HG03045 (cell line): ENCODE measurements around the gene NCAM2.

Experiments
- ATAC-seq: cut with Tn5 transposase; IDR thresholded peaks from one replicate; pipeline ENCODE4 v1.9.1; 2021; ENCODE audit warnings: mild to moderate bottlenecking, moderate library complexity; ENCODE audit not compliant: unreplicated experiment

NCAM2 gene

DNA sequence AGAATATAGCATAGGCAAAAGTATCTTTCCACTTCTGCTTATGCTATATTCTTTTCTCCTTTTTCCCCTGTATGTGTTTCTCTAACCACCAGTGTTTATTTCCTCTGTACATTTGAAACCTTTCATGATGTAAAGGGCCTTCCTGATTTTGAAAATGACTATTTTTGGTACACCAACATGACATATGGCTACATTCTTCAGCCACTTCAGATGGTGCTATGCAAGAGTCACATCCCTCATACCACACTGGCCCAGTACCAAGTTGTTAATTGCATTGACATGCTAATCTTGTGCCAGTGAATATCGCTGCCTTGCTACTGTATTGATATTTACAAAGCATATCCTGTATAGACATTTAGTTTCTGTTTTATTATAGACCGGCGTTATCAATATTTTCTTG lies 408.7 kb downstream of the NCAM2 start:
- ATAC-seq = no peak

DNA sequence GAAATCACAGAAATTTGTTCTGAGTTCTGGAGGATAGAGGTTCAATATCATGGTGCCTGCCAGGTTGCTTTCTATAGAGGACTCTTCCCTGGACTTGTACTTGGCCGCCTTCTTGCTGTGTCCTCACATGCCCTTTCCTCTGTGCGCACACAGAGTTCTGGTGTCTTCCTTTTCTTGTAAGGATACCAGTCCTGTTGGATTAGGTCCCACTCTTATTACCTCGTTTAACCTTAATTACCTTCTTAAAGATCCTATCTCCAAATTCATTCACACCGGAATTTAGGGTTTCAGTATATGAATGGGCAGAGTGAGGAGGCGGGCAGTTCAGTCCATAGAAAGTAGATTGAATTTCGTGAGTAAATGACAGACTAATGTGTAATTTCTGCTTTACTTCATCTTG lies 413.9 kb downstream of the NCAM2 start:
- no peak for ATAC-seq

DNA sequence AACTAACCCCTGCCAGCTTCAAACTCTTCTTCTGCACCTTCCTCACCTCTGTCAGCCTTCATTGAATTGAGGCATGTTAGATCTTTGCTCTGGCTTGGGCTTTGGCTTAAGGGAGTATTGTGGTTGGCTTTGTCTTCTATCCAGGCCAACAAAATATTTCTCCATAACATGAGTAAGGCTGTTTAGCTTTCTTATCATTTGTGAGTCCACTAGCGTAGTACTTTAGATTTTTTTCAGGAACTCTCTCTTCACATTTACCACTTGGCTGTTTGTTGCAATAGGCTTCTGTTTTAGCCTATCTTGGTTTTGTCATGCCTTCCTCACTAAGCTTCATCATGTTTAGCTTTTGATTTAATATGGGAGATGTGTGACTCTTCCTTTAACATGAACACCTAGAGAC lies 417.5 kb downstream of the NCAM2 start:
- no peak for ATAC-seq

DNA sequence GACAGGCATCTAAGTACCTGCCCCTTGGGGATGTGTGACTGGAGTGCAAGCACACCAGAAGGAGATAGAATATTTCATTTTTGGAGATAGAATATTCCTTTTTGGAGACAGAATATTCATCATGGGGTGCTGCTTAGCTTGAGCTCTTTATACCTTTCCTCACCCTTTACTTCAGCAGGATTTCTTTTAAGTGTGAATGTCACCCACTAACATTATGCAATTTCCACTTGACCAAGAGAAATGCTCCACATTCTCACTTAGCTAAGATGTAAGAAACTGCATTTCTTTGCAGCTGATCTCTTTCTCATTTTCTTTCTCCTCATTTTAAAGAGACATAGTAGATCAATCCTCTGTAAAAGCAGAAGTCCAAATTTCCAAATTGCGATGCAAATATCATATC lies 436.7 kb downstream of the NCAM2 start:
- ATAC-seq = no peak

DNA sequence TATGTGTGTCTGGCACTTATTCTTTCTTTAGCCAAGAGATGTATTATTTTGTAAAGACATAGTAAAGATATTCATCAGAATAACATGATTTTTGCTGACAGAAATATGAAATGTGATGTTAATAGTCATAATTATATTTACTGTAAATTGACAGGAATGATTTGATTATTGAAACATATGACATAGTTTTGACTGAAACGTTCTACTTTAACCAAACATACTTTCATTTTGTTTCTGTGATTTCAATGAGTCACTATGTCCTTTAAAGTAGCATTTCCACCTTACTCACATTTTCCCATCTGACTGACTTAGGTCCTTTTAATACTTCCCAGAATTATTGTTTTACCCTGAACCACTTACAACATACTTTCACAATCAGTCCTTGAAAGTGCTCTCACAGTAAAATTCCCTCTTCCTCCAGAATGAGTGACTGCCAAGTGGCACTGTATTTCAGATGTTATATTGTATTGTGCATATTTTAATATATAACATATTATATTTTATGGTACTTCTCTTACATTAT lies 437.9 kb downstream of the NCAM2 start:
- ATAC-seq = no peak

DNA sequence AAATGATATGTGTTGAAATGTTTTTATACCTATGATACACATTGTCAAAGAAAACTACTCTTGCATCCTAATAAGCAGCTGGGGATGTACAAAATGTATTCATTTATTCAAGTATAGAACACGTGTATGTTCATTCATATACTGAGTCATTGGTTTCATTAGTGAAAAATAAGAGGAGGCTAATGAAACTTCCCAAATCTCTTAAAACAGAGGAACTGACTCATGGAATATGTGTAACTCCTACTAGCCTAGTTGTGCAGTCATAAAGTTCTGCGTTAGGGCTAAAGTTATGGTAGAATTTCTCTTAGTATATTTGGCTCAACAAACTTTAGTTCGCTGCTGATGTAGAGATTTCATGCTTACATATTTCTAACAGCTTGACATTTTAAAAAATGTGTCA lies 441.6 kb downstream of the NCAM2 start:
- no peak for ATAC-seq

DNA sequence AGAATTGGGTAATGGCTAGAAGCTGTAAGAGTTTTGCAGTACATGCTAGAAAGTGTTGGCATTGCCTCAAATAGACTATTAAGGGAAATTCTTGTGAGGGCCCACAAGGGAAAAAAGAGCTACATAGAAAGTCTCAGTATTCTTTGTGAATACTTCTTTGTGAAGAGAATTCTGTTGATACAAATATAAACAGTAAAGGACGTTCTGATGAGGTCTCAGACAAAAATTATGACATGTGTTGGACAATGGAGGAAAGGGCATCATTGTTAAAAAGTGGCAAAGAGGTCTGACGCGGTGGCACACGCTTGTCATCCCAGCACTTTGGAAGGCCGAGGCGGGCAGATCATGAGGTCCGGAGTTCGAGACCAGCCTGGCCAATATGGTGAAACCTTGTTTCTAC lies 458.9 kb downstream of the NCAM2 start:
- ATAC-seq = no peak

DNA sequence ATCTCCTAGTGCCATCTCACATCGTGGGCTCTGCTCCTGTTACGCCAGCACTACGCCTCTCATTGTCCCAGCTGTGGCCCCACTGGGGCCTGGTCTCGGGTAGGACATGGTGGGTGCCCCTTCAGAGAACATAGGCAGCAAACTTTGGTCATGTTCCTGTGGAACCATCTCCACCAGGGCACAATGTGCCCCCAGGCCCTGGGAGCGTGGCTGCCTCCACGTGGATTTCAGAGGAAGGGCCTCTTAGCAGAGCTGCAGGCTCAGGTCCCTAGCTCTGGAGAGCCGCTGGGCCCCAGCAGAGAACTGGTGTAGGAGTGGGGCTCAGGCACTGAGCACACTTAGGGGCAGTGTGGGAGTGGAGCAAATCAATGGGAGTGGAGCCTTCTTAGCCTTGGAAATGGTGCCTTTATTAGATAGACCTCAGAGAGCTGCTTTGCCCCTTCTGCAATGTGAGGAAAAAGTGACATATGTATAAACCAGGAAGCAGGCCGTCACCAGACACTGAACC lies 460.0 kb downstream of the NCAM2 start:
- no peak for ATAC-seq

DNA sequence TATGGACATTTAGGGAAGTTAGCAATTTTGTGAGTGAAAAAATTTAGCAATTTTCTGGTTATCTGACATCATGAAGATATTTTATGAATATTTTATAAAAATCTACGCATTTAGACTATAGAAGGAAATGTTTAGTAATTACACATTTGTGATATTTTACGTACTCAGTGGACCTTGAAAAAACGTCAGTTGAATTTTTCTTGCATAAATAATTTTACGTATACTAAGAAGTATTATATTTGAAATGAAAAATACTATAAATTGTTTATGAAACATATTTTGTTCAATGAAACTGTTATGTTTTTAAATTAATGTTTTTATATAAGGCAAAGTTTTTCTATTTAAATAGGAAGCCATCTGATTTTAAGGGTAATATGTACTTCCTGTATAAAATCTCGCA lies 462.8 kb downstream of the NCAM2 start:
- ATAC-seq = no peak

DNA sequence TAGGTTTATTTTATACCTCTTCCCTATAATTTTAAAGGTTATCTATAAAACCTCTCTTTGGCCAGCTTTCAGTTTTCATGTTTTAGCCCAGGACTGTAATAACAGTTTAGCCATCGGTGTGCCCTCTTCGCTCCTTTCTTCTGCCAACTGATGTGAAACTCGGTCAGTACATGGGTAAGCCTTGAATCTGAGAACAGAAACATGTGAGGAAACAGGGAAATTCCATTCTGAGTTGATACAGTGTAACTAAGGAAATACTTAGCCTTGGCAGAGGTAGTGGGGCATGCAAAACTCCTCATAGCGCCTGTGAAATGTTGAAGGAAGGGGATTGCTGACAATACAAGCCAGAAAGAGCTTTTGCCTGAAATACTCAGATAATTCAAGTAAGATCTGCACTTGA lies 465.2 kb downstream of the NCAM2 start:
- no peak for ATAC-seq

DNA sequence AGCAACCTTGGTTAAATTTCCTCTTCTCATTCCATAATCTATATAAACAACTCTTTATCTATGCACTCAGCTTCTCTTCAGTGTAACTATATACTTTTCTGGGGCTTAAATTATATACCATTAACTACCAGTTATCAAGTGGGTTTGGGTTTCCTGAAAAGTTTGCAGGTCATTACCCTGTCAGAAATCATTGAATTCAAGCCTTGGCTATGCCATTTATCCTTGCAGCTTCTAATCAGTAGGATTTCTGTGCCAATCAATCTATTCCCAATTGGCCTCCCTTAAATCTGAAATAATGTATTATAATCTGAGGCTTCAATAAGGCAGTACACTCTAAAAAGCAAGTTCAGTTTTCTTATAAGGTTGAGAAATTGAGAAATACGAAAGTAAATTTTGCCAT lies 466.5 kb downstream of the NCAM2 start:
- ATAC-seq = no peak

DNA sequence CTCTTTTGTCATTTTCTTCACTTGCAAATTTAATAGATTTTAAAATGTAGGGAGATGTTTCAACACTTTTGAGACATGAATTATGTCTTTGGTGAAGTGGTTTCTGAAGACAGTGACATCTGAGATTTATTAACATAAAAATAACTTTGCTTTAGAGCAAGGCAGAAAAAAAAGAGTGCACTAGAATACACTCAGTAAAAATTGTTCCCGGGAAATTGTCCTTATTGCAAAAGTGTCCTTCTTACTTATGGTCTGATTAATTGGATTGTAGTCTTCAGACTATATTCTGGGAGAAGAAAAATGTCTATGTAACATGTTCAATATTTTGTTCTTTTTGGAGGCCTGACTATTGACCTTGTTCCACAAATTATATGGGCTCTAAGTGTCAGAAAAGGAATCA lies 468.5 kb downstream of the NCAM2 start:
- no peak for ATAC-seq

DNA sequence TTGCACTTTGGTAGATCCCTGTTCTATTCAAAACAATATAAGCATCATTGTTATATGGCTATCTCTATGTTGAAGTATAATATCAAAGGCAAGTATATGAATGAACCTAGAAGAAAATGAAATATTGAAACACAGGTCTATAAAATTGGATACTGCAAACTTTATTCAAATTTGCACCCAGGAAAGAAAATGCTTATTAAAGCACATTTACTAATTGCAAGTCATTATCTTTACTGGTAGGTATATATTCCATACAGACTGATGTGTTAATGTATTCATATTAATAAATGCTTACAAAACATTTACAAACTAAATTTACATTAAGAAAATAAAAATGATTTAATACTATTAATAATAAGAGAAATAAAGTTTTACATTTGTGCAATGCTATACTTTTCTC lies 469.8 kb downstream of the NCAM2 start:
- no peak for ATAC-seq

DNA sequence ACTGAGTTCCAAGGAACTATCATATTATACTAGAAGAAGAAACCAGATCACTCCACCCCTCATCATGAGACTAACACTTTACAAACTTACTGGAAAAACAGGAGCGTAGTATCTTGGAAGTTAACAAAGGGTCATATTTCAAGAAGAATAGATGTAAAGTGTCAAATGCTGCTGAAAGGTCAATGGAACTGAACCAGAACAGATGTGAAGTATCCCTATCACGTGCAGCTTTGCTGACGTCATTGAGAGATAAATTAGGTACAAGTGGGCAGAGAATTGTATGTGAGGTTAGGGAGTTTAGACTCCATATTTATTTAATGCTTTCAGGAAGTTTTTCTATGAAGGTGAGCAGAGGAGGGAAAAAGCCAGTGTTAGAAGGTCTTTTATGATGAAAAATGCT lies 483.0 kb downstream of the NCAM2 start:
- no peak for ATAC-seq

DNA sequence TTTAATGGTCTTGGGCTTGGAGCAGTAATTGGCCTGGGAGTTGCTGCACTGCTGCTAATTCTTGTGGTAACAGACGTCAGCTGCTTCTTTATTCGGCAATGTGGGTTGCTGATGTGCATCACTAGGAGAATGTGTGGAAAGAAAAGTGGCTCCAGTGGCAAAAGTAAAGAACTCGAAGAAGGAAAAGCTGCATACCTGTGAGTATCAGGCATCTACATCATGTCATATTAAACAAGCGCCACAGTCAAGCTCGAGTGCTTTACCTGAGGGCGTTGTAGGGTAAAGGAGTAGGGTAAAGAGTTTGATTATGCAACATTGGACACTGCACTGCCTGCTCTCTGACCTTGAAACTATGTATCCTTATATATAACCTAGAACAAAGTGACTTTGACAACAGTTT lies 510.6 kb downstream of the NCAM2 start:
- no peak for ATAC-seq

DNA sequence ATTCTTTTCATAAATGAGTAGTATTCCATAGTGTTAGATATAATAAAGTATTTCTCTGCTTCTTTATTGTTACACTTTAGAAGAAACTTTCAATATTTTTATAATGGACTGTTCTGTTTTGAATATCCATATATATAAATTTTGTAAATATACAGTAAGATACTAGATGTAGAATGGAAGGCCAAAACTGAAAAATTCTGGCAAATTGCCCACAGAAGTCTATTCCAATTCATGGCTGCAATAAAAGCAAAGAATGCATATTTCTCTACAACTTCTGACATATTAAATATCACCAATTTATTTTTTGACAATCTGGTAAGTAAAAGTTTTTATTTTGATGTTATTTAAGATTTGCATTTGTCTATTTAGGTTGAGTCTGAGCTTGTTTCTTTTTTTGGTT lies 532.5 kb downstream of the NCAM2 start:
- ATAC-seq = no peak

DNA sequence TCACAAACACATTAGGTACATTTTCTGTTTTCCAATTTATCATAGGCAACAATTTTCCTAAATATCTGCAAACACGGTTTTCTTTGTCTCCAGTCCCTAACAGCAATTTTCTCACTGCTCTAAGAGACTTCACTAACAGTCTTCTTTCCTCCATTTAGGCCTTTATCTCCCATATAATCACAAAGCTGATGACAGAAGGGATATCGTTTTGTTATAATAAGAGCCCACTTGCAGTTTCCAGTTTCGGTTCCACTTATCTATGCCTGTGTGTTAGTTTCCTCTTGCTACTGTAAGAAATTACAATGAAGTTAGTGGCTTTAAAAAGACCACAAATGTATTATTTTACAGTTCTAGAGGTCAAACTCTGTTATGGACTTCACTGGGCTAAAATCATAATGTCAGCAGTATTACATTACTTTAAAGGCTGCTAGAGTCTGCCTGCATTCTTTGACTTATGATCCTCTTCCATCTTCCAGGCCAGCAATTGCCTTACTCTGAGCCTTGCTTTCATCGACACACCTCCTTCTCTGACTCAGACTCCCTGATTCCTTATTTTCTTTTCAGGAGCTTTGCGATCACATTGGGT lies 549.3 kb downstream of the NCAM2 start:
- ATAC-seq = no peak

DNA sequence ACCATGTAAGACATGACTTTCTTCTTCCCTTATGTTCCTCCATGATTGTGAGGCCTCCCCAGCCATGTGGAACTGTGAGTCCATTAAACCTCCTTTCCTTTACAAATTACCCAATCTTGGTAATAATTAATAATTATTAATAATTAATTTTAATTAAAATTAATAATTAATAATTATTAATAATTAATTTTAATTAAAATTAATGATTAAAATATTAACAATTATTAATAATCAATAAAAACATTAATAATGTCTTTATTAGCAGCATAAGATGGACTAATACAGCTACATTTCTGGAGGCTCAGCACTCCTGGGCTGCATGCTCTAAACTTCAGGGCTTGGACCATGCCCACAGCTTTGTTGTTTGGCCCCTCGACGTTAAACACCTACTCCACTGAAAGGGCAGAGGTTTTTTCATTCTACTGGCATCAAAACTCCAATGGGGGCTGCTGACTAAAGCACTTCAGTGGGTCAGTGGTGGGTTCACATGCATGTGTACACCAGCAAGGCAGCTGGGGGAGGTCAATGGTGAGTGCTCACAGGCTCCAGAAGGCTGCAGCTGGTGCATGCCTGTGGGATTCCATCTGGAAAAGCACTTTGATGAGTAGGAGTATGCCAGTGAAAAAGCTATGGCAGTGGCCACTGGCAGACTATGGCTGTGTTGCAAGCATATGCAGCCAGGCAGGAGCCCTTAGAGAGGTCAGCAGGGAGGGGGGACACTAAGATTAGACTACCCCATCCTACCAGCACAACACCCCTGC lies 561.3 kb downstream of the NCAM2 start:
- no peak for ATAC-seq
